Measurements from ENCODE around the gene MAPK11. TPM values are rescaled to one million over a fixed set of nuclear protein-coding genes. Genes with fewer than 3 reads are reported as not detected.

MAPK11 gene
- total and polyA plus RNA-seq, 9 of the 15 experiments (the other 6 are each of a cell fraction or from before 2014, with no cell fraction given), result 0.06 to 14.6 (median 5.3) TPM

- Histone ChIP-seq H3K27me3 (ENCODE audit: control insufficient read depth in 2 of 2, insufficient read depth in 2 of 2, low read length in 2 of 2) (no peaks in the 10 kb centered on the region), H3K9me3 (replicated peaks; ENCODE audit: control insufficient read depth, insufficient read depth, low read depth, low read length) (no peaks in the 10 kb centered on the region), H3K4me2 (ENCODE audit: insufficient read depth, low read length) (no peak overlapping the region), H3K36me3 (ENCODE audit: control insufficient read depth, insufficient read depth, low read length) (peaks cover 60% of the 10 kb centered on the region; the same call in 1 of the 3 replicates), H2AFZ (ENCODE audit: low read depth, low read length) (no peak overlapping the region), H3K27ac (ENCODE audit: extremely low read depth, low read depth, low read length) (no peak overlapping the region), H3K4me1 (replicated peaks in 1 of 2; ENCODE audit: control insufficient read depth in 2 of 2, insufficient read depth in 2 of 2, low read length in 2 of 2) (peaks cover 0 to 90% of the 10 kb centered on the region in 2 experiments; a peak in 3 of 5 replicates), H3K4me3 (no peak overlapping the region), H4K20me1 (replicated peaks; ENCODE audit: control insufficient read depth, insufficient read depth, low read length) (no peaks in the 10 kb centered on the region), H3K9me1 (ENCODE audit: control insufficient read depth, insufficient read depth, low read length) (no peaks in the 10 kb centered on the region), H3K9ac (ENCODE audit: insufficient read depth in 1 of 2, low read depth in 2 of 2, low read length in 2 of 2) (no peak overlapping the region), H3K79me2 (ENCODE audit: control insufficient read depth, insufficient read depth, low read length) (peaks cover 27% of the 10 kb centered on the region)
- no peak for DNase-seq (ENCODE audit: extremely low read depth in 1 of 4, low spot score in 3 of 4)
- FAIRE-seq, result no peak
- WGBS (ENCODE audit: insufficient coverage, low coverage, missing lambda C conversion rate), result 96% methylated on average over 7 of the region's 12 CpGs
- ChIA-PET CTCF (ENCODE audit: low intra/inter-chr PET ratio) (no interaction called here), POLR2A (interaction anchor here (0.6 to 1.2 kb wide), 3 partner anchors 11 to 47 kb away, joined by 3 to 4 read pairs (median 3); no protein-coding TSS in a partner anchor)
- 0 out of 2 replicates have a peak, but pooled peaks have one; percentile 25 for TF ChIP-seq POLR2G (IDR thresholded peaks at IDR 0.05; ENCODE audit: low read depth, low read length)
- TF ChIP-seq, protein P1, sequence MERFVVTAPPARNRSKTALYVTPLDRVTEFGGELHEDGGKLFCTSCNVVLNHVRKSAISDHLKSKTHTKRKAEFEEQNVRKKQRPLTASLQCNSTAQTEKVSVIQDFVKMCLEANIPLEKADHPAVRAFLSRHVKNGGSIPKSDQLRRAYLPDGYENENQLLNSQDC (CRISPR knock-in tag; IDR thresholded peaks at IDR 0.05), result no peak
- TF ChIP-seq RBFOX2 (IDR thresholded peaks at IDR 0.05; ENCODE audit: low read depth, low read length), result peak; percentile 58; the same call in 1 of the 2 replicates
- TF ChIP-seq CREB3 (tag; conservative IDR thresholded peaks at IDR 0.05; ENCODE audit: low read depth), result no peak
- no TSS peak for BruUV-seq (replicated peaks)
- intact Hi-C loops (cut with micrococcal nuclease) (no loop called here), in situ Hi-C loops (cut with MboI) (no loop called here)
- no peak for ATAC-seq
Observed at GRCh38 chr22:50256258-50256862, 13.8 kb downstream of the MAPK11 start.

All from K562 (cell line).